SK-N-SH (cell line): ENCODE data around the gene TPO.

ENCODE experiments used
- EP300 ChIP-seq, 2 experiments: IDR thresholded peaks; 2 replicates each; pipeline versions ENCODE4 v1.4.0 to v1.6.1; 2012; ENCODE audit warnings: borderline replicate concordance in 1 of 2, low read depth in 1 of 2, low read length in 1 of 2
- FOXM1 ChIP-seq: IDR thresholded peaks from 2 replicates; pipeline ENCODE4 v1.4.0; 2012; ENCODE audit warnings: low read depth, mild to moderate bottlenecking
- MAX ChIP-seq: IDR thresholded peaks from 2 replicates; pipeline ENCODE4 v1.4.0; 2012; ENCODE audit warnings: low read depth
- MXI1 ChIP-seq: IDR thresholded peaks from 2 replicates; pipeline ENCODE4 v1.6.1; 2012; ENCODE audit warnings: mild to moderate bottlenecking, low read depth, low read length, improper control_type of control experiment
- POLR2AphosphoS5 ChIP-seq: IDR thresholded peaks from 2 replicates; pipeline ENCODE4 v1.6.1; 2012; ENCODE audit warnings: low read depth, low read length
- RCOR1 ChIP-seq: fragments of 150-350 bp; IDR thresholded peaks from 2 replicates; pipeline ENCODE4 v1.6.1; 2017; ENCODE audit warnings: antibody characterized with exemption, low read length
- RFX5 ChIP-seq: IDR thresholded peaks from 2 replicates; pipeline ENCODE4 v1.6.1; 2012; ENCODE audit warnings: mild to moderate bottlenecking, improper control_type of control experiment, low read length
- SIN3A ChIP-seq: IDR thresholded peaks from 2 replicates; pipeline ENCODE4 v1.6.1; 2012; ENCODE audit warnings: low read depth, mild to moderate bottlenecking, low read length, moderate library complexity, borderline replicate concordance
- USF2 ChIP-seq: fragments of 150-350 bp; IDR thresholded peaks from 2 replicates; pipeline ENCODE4 v1.6.1; 2017; ENCODE audit warnings: antibody characterized with exemption, low read length, low read depth, borderline replicate concordance
- TF ChIP-seq, protein P1 (sequence below): fragments of 200-600 bp; sonication (generic); IDR thresholded peaks from 2 replicates; pipeline ENCODE4 v1.6.1; 2017; ENCODE audit warnings: antibody characterized with exemption, mild to moderate bottlenecking, moderate library complexity

- TF ChIP-seq RCOR1 (no peak), EP300 (IDR thresholded peaks at IDR 0.05; ENCODE audit: borderline replicate concordance in 1 of 2, low read depth in 1 of 2, low read length in 1 of 2) (no peak), USF2 (no peak), SIN3A (no peak), MAX (no peak), MXI1 (no peak), POLR2AphosphoS5 (no peak), RFX5 (no peak), FOXM1 (no peak)
- TF ChIP-seq, protein P1, sequence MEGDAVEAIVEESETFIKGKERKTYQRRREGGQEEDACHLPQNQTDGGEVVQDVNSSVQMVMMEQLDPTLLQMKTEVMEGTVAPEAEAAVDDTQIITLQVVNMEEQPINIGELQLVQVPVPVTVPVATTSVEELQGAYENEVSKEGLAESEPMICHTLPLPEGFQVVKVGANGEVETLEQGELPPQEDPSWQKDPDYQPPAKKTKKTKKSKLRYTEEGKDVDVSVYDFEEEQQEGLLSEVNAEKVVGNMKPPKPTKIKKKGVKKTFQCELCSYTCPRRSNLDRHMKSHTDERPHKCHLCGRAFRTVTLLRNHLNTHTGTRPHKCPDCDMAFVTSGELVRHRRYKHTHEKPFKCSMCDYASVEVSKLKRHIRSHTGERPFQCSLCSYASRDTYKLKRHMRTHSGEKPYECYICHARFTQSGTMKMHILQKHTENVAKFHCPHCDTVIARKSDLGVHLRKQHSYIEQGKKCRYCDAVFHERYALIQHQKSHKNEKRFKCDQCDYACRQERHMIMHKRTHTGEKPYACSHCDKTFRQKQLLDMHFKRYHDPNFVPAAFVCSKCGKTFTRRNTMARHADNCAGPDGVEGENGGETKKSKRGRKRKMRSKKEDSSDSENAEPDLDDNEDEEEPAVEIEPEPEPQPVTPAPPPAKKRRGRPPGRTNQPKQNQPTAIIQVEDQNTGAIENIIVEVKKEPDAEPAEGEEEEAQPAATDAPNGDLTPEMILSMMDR: no peak
These were observed 150.0 kb downstream of the TPO start for GRCh38 chr2:1563084-1563857.
